ENCODE data around the gene ADAMTS9.

ADAMTS9 gene

DNA sequence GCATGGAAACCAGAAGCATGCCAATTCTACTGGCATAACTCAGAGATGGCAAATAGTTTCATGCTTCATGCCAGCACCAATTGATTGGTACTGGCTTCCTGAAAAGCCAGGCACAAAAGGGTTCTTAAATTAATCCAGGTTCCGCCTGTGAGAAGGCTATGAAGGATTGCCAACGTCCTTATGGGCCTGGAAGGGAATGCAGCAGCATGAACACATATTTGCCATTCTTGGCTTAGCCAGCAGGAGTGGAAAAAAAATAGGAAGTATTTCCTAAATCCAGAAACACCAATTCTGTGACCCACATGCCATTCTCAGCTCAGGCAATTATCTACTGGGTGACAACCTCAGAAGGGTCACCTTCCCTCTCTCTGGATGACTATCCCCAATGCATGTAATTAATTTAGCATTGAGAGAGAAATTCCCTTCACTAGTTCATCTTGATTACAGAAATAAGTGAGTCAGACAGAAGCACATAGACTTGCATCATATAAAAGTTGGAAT, 36.0 kb downstream of the ADAMTS9 start:
- no peak for ATAC-seq
- no peak for DNase-seq

DNA sequence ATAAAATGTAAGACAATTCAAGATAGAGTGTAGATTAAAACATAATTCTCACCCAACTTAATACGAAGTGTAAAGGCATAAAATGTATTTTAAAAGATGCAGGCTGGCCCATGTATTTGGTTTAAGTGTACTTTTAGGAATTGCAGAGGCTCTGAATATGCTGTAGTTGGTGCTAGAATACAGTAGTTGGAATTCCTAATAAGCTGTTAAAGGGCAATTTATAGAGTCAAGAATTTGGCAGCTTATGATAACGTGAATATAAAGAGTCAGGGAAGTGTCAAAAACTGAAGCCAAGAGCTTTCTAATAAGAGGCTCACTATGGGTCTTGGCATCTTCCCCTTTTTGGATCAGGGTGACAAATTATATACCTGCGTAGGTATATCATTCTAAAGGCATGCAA, 36.5 kb downstream of the ADAMTS9 start:
- ATAC-seq, result no peak
- DNase-seq, result no peak

DNA sequence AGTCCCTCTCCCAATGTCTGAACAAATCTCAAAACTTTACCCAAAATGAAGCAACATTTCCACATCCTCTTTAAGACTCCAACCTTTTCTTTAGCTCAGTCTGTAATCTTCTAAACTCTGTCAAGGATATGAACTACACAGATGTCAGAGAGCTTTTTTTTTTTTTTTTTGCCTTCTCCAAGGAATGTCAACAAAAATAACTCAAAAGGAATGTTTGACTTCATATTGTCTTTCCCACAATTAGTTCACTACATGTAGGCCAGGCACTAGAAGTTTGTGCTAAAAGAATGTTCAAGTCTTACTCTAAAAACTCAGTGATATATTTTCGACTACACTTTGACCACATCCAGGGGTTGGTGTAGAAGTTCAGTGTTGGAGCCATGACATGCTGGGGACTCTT, 37.1 kb downstream of the ADAMTS9 start:
- no peak for DNase-seq

DNA sequence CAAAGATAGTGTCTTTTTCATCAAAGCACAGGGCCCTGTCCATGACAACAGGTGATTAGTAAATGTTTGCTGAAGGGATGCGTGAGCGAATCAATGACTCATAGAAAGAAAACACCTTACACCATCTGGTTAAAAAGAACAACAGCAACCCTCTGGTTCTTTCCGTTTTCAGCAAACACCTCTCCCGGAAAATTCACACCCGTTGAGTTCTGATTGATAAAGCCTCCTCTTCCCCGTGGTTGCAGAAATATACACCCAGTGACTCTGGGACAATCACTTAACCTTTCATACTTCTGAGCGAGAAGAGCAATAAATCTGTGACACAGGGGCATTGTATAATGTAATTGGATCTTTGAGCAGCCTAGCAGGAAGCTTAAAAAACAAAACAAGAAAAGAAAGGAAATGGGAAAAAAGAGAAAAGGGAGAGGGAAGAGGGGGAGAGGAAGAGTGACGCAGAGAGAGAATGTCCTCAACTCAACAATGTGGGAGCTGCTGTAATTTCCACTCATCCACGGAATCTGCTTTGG, 37.6 kb downstream of the ADAMTS9 start:
- ATAC-seq, result no peak
- DNase-seq, result no peak

More for the DNA sequence above, 37.1 kb downstream of the ADAMTS9 start:
- no peak for ATAC-seq

DNA sequence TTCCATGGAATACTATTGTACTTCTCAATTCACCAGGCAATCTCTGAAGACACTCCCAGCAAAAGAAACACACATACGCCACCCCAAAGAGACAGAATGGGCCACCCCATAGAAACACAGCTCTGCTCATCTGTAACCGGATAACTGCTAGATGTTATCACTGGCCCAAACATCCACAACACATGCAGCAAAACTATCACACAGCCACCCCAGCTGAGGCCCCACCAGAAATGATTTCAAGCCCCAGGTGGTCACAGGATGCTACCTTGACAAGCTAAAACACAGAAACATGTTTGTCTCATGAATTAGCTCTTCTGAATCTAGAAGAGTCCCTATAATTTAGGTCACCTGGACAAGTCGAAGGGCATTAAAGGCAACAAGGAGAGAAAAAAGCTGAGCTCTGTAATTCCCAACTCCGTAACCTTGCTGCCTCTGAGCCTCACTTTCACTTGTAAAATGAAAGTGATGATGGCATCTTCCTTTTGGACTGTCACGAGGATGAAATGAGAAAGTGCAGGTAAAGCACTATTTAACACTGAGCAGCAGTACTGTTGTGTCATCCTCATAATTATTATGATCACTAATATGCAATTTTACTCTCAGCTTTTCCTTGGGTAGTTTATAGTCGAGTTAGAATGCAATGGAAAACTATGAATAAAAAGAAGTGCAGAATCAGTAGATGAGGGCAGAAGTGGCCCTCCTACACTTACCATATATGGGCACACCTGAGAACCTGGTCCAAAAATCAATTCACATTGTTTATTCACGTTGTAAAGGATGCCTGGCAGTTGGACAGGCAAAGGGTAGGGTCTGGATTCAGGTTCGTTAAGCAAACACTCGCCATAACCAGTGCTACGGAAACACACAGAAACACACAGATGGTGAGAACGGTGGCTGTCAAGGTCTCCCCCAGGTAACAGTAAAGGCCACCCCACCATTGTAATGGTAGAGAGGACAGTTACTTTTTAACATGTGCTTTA, 38.6 kb downstream of the ADAMTS9 start:
- ATAC-seq (no peak), DNase-seq (no peak)

DNA sequence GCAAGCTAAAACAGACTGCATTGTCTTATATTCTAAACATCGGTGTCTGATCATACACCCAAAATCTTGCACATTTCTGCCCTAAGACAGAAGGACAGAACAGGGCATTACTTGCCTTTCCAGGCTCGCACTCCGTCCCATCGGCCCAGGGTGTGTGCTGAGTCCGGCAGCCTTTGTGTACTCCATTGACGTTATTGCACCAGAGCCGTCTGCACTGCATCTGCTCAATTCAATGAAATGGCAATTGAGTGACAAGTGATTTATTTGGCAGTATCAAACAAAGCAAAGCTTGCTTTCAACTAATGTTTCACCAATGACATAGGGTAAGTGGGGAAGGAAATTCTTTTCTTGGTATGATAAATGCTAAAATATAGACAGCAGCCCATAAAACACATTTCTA, 40.0 kb downstream of the ADAMTS9 start:
- no peak for ATAC-seq
- DNase-seq, result no peak

DNA sequence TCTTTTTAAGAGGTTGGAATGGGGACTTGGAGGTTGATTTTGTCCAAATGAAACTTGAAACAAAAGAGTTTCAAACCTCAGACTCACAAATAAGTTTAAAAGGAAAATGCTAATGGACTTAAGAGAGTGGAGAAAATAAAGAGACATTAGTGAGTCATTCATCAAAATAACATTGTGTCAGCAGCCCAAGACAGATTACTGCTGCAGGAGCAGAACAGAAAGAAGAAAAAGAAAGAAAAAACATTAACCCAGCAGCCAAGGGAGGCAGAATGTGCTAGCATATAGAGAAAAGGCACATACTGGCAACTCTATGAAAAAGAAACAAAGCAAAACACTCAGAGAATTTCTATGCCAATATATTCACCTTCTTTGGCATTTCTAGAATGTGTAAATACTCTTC, 42.6 kb downstream of the ADAMTS9 start:
- no peak for ATAC-seq
- no peak for DNase-seq

DNA sequence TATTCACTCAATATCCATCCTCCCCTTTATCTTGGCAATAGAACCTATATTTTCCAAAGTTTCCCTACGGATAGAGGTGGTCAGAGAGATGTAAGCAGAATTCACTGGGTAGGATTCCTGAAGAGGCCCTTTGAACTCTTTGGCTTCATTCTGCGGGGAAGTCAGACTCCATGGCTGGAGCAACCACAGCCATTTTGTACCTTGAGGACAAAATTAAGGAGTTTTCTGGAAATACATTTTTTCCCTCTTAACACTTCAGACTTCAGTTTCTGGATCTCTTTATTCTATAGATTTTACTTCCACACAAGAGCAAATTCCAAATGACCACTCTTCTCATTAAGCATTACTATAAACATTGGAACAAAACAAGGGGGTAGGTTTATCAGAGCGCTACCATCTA, 43.3 kb downstream of the ADAMTS9 start:
- DNase-seq, result no peak
- no peak for ATAC-seq

DNA sequence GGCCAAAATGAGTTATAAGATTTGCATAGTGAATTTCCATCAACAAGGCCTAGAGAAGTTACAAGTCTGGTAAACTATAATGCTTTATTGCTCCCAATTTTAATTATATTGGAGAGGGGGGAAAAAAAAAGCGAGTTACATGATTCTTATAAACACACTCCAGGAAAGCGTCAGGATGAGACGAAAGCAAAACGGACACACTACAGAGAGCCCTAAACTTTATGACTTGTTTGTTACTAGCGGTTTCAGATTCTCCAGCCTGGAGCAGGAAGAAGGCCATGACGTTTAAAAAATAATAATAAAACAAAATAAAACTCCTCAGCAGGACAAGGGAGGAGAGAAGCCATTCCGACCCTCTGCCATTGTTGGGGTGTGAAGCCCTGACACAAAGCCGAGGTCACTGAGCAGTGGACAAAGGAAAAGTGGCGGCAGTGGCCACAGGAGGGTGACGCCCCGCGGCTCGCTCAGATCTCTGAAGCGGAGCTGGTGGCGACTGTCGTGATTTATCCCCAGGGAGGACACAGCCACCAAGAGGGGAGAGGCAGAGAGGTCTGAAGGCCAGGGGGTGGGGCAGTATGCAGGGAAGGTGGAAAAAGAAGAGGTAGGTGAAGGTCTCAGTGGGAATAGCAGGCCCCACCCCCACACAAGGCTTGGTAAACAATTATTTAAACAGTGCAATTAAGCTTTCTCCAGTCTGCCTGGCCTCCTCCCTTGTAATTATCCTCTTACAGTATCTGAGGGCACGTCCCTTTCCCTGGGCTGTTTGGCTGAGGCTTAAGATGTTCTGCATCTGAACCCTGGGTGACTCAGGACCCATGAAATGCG, 45.3 kb downstream of the ADAMTS9 start:
- ATAC-seq, result no peak
- DNase-seq, result no peak

DNA sequence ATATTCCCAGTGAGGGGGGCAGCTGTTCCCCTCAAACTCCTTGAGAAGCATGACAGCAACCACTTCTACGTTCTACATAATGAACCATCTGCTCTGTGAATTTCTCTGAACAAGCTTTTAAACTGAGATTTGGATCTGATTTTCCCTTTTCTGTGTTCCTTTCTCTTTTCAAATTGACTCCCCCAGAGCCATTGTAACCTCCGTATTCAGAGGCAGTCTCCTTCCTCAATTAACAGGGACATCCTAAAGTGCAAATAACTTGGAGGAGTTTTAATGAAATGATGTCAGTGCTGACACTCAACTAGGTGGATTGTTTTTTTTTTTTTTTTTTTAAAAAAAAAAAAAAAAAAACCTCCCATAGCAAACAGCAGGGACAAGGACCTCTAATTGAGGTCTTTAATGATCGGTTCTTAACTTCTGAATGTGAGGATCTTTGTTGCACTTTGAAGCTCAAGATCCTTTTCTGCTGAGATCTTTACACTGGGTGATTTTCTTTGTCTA, 48.8 kb downstream of the ADAMTS9 start:
- no peak for ATAC-seq
- DNase-seq, result no peak

DNA sequence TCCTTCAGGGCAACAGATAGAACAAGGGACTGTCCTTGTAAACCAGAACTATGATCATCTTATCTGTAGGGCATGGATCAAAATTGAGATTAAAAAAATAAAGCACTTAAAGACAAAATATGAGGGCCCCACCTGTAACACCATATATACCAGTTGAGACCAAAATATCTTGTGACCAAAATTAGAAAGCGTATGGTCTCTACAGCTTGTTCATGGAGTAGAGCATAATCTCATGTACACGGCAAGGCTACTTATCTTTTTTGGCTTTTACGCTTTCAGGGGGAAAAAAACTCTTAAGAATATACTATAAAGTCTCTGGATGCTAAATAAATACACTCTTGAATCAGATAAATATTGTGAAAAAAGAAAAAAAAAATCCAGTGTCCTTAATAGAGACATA, 49.3 kb downstream of the ADAMTS9 start:
- ATAC-seq (no peak), DNase-seq (no peak)

DNA sequence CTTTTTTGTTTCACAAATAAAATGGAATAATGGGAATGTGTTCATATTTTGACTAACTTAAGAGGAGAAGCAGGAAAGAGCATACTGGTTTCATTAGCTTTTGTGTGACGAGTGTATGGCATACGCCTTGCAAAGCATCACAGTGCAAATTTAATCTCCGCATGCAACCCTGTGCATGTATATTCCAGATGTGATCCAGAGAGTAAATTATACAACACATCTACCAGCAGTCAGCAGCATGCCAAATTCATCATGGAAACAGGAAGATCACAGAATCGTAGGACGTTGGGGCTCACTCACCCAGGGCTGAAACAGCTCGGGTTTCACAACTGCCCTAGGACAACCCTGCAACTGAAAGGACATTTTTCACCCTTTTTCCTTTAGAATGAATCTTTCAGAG, 53.4 kb downstream of the ADAMTS9 start:
- DNase-seq (no peak), ATAC-seq (no peak)

DNA sequence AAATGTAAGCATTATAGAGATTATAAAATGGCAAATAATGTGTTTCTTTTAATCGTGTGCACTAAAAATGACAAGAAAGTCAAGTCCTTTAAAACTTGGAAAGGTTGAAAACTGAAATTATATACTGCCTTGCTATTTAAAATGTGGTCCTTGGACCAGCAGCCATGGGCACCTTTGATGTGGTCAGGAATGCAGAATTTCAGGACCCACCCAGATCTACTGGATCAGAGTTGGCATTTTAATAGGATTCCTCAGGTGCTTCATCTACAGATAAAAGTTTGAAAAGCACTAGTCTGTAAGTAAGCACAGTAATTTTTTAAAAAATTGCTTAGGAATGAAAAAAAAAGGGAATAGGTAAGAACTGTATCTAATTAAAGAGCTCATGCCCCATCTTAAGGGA, 55.8 kb downstream of the ADAMTS9 start:
- DNase-seq, result no peak
- no peak for ATAC-seq

DNA sequence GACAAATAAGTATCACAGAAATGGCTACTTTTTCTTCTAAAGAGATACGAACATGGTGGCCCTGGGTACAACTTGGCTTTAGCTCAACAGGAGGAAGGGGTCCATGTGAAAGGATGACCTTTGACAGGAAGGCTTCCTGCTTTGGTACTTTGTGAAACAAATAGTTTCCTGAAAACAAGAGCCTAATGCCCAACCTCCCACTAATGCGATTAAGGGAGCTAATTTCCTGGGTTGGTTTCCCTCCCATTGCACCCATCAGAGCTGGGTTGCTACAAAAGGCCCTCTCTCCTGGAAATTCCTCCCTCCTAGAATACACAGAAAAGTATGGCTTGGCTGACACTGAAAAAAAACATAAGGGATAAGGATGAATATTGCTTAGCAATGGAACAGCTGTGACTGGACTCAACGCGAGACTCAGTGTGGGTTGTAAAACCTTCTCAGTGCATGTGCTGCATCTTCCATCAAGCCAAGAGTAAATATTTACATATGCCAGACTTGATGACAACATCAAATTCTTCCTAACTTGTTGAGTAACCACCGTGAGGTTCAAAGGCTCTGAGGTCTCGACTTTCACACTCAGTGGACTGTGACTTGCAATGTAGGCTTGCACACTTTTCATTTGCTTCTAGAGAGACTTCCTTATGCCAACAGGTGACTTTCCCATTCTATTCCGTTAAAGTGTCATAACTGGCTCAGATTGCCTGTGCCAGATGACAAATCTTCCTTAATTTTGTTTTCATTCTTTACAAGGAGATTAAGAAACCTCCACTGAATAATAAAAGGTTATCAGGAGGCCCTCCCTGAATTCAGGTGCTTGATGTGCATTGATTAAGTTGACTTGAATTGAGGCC, 60.1 kb downstream of the ADAMTS9 start:
- ATAC-seq (no peak), DNase-seq (no peak)

DNA sequence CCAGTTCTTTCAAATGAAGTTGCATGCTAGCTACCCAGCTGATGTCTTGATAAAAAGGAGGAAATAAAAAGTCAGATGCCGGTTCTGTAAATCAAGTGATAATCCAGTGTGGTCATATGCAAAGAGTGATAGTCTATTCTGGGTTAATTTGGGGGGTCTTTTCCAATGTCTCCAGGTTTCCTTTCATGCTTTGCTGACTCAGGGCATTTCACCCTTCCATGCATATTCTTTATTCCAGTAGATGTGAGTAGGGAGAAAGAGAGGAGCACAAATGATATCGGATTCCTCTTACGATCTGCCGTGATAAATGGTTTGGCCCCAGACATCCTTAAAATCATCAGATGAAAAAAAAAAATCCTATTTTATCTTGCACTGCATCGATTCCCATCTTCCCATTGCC, 60.8 kb downstream of the ADAMTS9 start:
- DNase-seq (no peak), ATAC-seq (no peak)

DNA sequence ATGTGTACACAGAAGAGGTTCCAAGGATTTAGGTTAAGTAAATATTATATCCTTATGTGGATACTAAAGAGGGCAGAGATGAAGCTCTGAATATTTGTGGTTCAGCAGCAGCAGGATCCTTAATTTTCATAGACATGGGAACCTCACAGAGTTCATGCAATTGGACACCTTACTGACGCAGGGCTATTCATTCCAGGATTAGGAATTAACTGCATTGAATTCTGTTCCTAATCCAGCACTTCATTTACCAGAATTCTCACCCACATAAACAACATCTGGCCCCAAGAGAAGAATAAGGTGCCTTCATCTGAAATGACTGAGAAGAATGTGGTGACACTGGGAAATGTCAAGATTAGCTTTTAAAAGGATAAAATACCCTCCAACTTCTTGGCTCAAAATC, 62.4 kb downstream of the ADAMTS9 start:
- ATAC-seq (no peak), DNase-seq (no peak)

DNA sequence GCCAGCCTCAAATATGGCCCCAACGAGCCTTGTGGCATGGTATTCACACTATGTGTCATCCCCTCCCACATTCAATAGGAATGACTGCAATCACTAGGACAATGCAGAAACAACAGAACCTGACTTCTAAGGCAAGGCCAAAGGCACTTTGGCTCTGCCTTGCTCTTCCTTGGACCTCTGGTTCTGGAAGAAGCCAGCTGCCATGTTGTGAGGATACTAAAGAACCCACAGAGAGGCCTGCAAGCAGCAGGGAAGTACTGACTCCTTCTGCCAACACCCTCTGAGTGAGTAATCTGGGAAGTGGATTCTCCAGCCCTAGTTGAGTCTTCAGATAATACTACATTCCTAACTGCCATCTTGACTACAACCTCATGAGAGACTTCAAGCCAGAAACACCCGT, 64.7 kb downstream of the ADAMTS9 start:
- no peak for ATAC-seq
- no peak for DNase-seq

DNA sequence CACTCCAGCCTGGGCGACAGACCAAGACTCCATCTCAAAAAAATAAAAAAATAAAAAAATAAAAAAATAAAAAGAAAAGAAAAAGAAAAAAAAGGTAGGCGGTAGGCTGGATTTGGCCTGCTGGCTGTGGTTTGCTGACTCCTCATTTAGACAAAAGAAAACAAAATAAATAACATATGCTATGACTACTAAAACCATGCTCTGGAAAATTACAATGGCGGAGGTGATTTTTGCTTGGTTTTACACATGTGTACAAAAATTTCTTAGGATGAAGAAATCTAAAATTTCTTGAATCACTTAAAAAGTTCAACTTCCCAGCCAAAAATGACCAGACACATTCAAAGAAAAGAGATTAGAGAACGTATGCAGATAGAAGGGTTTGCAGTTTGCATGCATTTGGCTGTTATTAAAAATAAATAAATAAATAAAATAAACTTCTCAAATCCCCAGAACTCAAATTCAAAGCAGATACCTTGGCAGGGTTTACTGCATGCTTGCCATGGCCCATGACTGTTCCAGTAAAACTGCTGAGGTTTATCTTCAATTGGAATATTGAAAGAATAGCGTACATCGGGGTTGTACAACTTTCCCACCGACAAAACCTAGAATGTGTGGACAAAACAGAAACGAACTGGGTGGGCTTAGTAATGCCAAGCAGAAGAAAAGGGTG, 65.9 kb downstream of the ADAMTS9 start:
- ATAC-seq, result no peak
- DNase-seq, result no peak

DNA sequence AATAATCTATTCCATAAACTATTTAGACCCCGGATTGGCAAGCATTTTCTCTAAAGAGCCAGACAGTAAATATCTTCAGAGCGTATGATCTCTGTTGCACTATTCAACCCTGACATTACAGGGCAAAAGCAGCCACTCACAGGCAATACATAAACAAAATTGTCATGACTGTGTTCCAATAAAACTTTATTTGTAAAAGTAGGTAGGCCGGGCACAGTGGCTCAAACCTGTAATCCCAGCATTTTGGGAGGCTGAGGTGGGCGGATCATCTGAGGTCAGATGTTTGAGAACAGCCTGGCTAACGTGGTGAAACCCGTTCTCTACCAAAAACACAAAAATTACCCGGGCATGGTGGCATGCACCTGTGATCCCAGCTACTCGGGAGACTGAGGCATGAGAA, 66.5 kb downstream of the ADAMTS9 start:
- no peak for DNase-seq
- ATAC-seq, result no peak

DNA sequence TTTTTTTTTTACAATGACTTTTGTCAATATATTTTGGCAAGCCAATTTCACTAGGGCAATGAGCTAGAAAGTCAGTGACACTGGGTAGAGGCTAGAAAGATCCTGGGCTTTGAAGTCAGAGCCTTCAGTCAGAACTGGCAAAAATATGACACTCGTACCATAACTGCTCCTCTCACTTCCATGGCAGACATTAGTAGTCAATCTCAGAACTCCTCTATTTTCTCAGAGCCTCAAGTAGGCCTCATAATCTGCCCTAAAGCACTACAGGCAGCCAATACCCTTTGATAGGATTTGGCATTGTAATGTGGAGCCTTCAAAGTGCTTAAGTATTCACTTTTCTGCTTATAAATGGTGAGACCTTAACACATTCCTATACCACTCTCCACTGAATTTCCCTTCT, 67.8 kb downstream of the ADAMTS9 start:
- DNase-seq (no peak), ATAC-seq (no peak)

DNA sequence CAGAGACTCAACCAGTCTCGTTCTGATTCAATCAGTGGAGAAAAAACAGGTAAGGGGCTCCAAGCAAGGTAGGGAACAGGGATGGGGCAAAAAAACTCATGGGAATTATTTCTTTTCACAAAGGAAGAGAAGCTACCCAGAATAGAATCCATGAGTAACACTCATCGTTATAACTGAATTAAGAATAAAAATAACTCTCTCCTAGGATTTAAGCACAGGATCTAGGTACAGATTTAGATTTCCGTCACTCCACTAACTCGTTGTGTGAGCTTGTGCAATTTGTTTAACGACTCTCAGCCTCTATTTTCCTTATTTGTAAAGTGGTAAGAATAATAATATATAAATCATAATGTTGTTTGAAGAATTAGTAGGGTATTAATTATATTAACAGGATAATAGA, 68.6 kb downstream of the ADAMTS9 start:
- DNase-seq, result no peak

More for the DNA sequence above, 68.6 kb downstream of the ADAMTS9 start:
- ATAC-seq, result no peak
